ENCODE results near the gene ZNG1C.
"Not testable (repeated sequence)": the region's sequence is repeated elsewhere in the genome, so short reads cannot be mapped to it uniquely, and the experiment has no call there.

ZNG1C gene

GRCh38 chr9:68343242-68343641 lies 101.5 kb downstream of the ZNG1C start:
- DNase-seq: not testable (repeated sequence)

- DNase-seq: not testable (repeated sequence)
Measured at GRCh38 chr9:68343992-68344391, 102.2 kb downstream of the ZNG1C start.
